Gastroesophageal sphincter (tissue), 4 donors: Measurements from ENCODE around the gene LIPI. TPM values are rescaled to one million over a fixed set of nuclear protein-coding genes. Genes with fewer than 3 reads are reported as not detected.

Experiments used
- ATAC-seq: fragments of 150-250 bp; one replicate; pipeline ENCODE4 v1.9.1; 2016; ENCODE audit warnings: mild to moderate bottlenecking, moderate library complexity
- H3K27ac ChIP-seq, 4 donors: fragments of 200-600 bp; sonication (generic) in 3 of 4; 1 replicate in 3 of 4; 2 replicates in 1 of 4; pipeline ENCODE4 v1.5.1; 2016 to 2019
- H3K27me3 ChIP-seq: fragments of 200-600 bp; sonication (generic); one replicate; pipeline ENCODE4 v1.5.1; 2019
- H3K36me3 ChIP-seq, 2 donors: fragments of 200-600 bp; sonication (generic); one replicate each; pipeline ENCODE4 v1.5.1; 2019; ENCODE audit warnings: control low read depth in 1 of 2
- H3K4me1 ChIP-seq, 3 donors: fragments of 200-600 bp; sonication (generic); 1 replicate in 2 of 3; 2 replicates in 1 of 3; pipeline ENCODE4 v1.5.1; 2016 to 2019; ENCODE audit warnings: control low read depth in 2 of 3
- H3K4me3 ChIP-seq, 2 donors: fragments of 200-600 bp; sonication (generic); one replicate each; pipeline ENCODE4 v1.5.1; 2019; ENCODE audit warnings: mild to moderate bottlenecking in 1 of 2, moderate library complexity in 1 of 2
- H3K9me3 ChIP-seq, 3 donors: fragments of 200-600 bp; sonication (generic); one replicate each; pipeline ENCODE4 v1.5.1; 2017 to 2019; ENCODE audit warnings: control low read depth in 2 of 3
- EP300 ChIP-seq: sonication (generic); formaldehyde crosslinking; IDR thresholded peaks from one replicate; pipeline ENCODE4 v1.6.1; 2017; ENCODE audit warnings: antibody characterized with exemption, mild to moderate bottlenecking
- POLR2A ChIP-seq, 2 donors: fragments of 450-650 bp; IDR thresholded peaks; one replicate each; pipeline ENCODE4 v1.6.1; 2017; ENCODE audit warnings: antibody characterized with exemption in 2 of 2, mild to moderate bottlenecking in 2 of 2, moderate library complexity in 1 of 2
- POLR2AphosphoS5 ChIP-seq: sonication (generic); formaldehyde crosslinking; IDR thresholded peaks from one replicate; pipeline ENCODE4 v1.6.1; 2017; ENCODE audit warnings: antibody characterized with exemption
- WGBS, 2 donors: methylation state at CpG; one replicate each; pipeline ENCODE4 v1.1.5; 2018; ENCODE audit warnings: low coverage in 1 of 2; 5-methylcytosine and 5-hydroxymethylcytosine counted together
- total RNA-seq, 4 donors: library from RNA; depleted of rRNA; stranded (reverse); fragments of >200 nt; gene quantifications; one replicate each; pipeline ENCODE4 v1.1.0, GENCODE V29; 2016
- TF ChIP-seq, protein P1 (sequence below), 4 experiments: fragments of 200-600 bp in 2 of 4; fragments of 450-650 bp in 2 of 4; sonication (generic) in 1 of 4; IDR thresholded peaks; one replicate each; pipeline ENCODE4 v1.5.1; 2017 to 2019; ENCODE audit warnings: antibody characterized with exemption in 4 of 4, mild to moderate bottlenecking in 2 of 4, moderate library complexity in 2 of 4

LIPI gene
- not detected for total RNA-seq

DNA sequence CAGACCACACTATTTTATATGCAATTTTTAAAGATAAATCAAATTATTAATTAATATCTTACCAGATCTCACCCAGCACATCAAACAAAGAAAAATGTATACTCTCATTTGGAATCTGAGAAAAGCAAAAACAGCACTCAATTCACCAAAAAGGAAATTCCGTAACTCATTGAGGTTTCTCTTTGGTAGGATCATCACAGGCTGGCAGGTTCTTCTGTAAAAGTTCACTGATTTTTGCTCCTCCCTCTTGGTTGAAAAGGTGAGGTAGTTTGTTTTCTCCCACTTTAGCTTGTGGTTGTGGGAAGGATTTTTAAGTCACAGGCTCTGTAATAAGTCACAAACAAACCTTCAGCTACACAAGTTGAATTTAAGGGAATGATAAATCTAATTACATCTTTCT, at the start of gene LIPI:
Gene LIPI (minus strand): TSS at position 218 of the 400 bp plus-strand sequence. CDS start 110 bp downstream, at position 108.
- H3K4me1 ChIP-seq = peaks cover 0 to under 1% (median 0%) of the 10 kb centered on the region in 3 donors
- no peaks in the 10 kb centered on the region for H3K9me3 ChIP-seq
- no peak for ATAC-seq
- H3K4me3 ChIP-seq = no peak within 1 kb of the TSS
- TF ChIP-seq, protein P1, sequence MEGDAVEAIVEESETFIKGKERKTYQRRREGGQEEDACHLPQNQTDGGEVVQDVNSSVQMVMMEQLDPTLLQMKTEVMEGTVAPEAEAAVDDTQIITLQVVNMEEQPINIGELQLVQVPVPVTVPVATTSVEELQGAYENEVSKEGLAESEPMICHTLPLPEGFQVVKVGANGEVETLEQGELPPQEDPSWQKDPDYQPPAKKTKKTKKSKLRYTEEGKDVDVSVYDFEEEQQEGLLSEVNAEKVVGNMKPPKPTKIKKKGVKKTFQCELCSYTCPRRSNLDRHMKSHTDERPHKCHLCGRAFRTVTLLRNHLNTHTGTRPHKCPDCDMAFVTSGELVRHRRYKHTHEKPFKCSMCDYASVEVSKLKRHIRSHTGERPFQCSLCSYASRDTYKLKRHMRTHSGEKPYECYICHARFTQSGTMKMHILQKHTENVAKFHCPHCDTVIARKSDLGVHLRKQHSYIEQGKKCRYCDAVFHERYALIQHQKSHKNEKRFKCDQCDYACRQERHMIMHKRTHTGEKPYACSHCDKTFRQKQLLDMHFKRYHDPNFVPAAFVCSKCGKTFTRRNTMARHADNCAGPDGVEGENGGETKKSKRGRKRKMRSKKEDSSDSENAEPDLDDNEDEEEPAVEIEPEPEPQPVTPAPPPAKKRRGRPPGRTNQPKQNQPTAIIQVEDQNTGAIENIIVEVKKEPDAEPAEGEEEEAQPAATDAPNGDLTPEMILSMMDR (IDR thresholded peaks at IDR 0.05) = no peak
- no peak for TF ChIP-seq POLR2AphosphoS5
- no peak for TF ChIP-seq POLR2A (IDR thresholded peaks at IDR 0.05)
- no peak for TF ChIP-seq EP300
- 25 to 100% methylated on average over 1 of the region's 1 CpG for WGBS, 2 donors
- no peaks in the 10 kb centered on the region for H3K36me3 ChIP-seq
- peaks cover 8% of the 10 kb centered on the region for H3K27me3 ChIP-seq
- H3K27ac ChIP-seq = no peak within 1 kb of the TSS

DNA sequence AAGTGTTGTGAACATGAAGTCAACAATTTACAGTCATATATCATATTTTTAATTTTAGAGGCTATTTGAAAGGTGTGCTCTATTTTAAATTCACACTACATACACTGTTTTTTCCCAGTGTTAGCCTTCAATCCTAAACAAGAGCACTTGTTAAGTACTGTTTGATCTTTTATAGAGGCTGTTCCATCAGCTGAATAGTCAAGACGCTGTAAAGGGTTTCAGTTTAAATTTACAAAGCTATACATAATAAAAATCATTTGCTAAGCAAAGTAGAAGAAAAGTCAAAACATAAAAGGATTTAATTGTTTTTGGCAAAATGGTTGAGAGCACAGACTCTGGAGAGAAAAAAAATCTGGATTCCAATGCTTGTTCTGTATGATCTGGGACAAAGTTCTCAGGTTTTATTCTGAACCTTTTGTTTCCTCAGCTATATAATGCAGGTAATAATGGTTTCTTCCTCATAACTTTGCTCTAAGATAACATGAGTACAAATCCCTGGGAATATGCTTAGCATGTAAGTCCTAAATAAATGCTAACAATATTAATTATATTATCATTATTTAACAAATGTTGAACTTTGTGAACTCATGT, 49.5 kb upstream of the LIPI start:
- Histone ChIP-seq H3K27ac (no peak overlapping the region), H3K27me3 (no peaks in the 10 kb centered on the region), H3K36me3 (no peaks in the 10 kb centered on the region), H3K4me1 (no peaks in the 10 kb centered on the region), H3K9me3 (no peaks in the 10 kb centered on the region), H3K4me3 (no peak overlapping the region)
- 29 to 44% methylated on average over 1 of the region's 1 CpG for WGBS, 2 donors
- TF ChIP-seq POLR2AphosphoS5 = no peak
- no peak for TF ChIP-seq EP300
- TF ChIP-seq POLR2A (IDR thresholded peaks at IDR 0.05) = no peak
- TF ChIP-seq, protein P1 (IDR thresholded peaks at IDR 0.05) = no peak
- ATAC-seq = no peak

DNA sequence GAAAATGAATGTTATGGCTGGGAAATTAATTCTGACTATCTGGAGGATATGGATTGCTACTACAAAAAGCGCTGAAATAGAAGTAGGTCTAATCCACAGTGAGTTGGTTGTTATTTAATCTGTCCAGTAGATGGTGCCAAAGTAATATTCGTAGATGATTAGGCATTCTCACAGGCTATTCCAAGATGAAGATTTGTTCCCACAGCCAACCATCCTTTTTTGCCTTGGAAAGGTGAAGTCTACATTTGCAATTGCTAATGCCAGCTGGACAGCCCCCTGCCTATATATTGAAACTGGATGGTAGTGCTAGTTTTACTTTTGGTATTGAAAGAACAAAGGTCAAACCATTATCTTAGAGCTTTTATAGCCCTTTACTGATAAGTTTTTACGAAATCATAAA, 49.0 kb upstream of the LIPI start:
- Histone ChIP-seq H3K27me3 (no peaks in the 10 kb centered on the region), H3K27ac (no peak overlapping the region), H3K9me3 (no peaks in the 10 kb centered on the region), H3K4me1 (no peaks in the 10 kb centered on the region), H3K4me3 (no peak overlapping the region), H3K36me3 (no peaks in the 10 kb centered on the region)
- ATAC-seq = no peak
- TF ChIP-seq EP300 (no peak), POLR2AphosphoS5 (no peak), POLR2A (IDR thresholded peaks at IDR 0.05) (no peak)
- TF ChIP-seq, protein P1 (IDR thresholded peaks at IDR 0.05) = peak; percentile 19 to 67 (median 36)
- 31 to 63% methylated on average over 3 of the region's 3 CpGs for WGBS, 2 donors

DNA sequence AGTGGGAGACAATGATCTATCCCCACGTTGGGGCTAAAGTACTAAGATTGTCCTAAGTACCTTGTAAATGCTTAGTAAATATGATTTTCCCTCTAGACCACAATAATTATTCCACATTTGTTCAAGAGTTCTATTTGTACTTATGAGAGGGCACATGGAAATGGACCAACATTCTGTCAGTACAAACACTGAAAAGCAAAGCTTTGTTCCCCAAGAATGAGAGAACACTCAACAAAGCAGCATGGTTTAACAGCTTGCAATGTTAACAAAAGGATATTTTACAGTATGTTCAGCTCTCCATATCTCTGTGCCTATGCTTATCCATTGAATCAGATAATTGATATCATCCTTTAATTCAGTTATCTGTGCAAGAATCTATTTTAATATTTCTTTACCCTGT, 40.6 kb upstream of the LIPI start:
- no peaks in the 10 kb centered on the region for H3K4me1 ChIP-seq
- no peak for ATAC-seq
- WGBS, 2 donors = 21 to 48% methylated on average over 1 of the region's 1 CpG
- H3K9me3 ChIP-seq = peaks cover 0 to 5% (median 0%) of the 10 kb centered on the region in 3 donors
- TF ChIP-seq, protein P1 (IDR thresholded peaks at IDR 0.05) = no peak
- TF ChIP-seq EP300 (no peak), POLR2AphosphoS5 (no peak), POLR2A (IDR thresholded peaks at IDR 0.05) (no peak)
- H3K27me3 ChIP-seq = no peaks in the 10 kb centered on the region
- no peak overlapping the region for H3K4me3 ChIP-seq
- no peak overlapping the region for H3K27ac ChIP-seq
- H3K36me3 ChIP-seq = no peaks in the 10 kb centered on the region

DNA sequence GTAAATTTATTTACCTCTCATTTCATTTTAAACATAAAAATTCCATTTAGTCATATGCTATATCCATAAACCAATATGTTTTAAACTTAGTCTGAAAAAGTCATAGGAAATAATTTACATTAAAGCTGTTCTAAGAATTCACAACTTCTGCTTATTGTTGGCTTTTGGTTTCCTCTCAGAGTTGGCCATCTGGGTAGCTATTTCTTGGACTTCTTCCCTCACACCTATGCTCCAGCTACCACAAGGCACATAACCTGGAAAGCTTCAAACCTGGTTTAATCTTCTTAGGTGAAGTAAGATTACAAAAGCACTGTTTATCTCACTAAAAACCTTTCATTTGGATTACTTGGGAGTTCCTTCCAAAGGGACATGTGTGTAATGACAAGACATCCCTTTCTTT, 35.0 kb upstream of the LIPI start:
- ATAC-seq = no peak
- TF ChIP-seq, protein P1 (IDR thresholded peaks at IDR 0.05) = no peak
- TF ChIP-seq POLR2AphosphoS5 (no peak), EP300 (no peak), POLR2A (IDR thresholded peaks at IDR 0.05) (no peak)
- Histone ChIP-seq H3K9me3 (peaks cover 0 to 5% (median 0%) of the 10 kb centered on the region in 3 donors), H3K27me3 (no peaks in the 10 kb centered on the region), H3K27ac (no peak overlapping the region), H3K4me3 (no peak overlapping the region), H3K36me3 (no peaks in the 10 kb centered on the region), H3K4me1 (no peaks in the 10 kb centered on the region)
